Cardiac muscle cell (in vitro differentiated cells and primary cell): ENCODE results near the gene HDAC10. TPM values are rescaled to one million over a fixed set of nuclear protein-coding genes. Genes with fewer than 3 reads are reported as not detected.

Experiments used
- DNase-seq, 2 donors: peaks; one replicate each; pipeline versions ENCODE4 v3.0.0 to v3.0.0-alpha.2; 2010 to 2017; ENCODE audit warnings: low read depth in 1 of 2, low spot score in 1 of 2
- H3K27ac ChIP-seq: fragments of 200-600 bp; sonication (generic); 2 replicates; pipeline ENCODE4 v1.5.1; 2016
- H3K27me3 ChIP-seq: fragments of 200-600 bp; sonication (generic); 2 replicates; pipeline ENCODE4 v1.6.0; 2016; ENCODE audit warnings: control low read depth
- H3K36me3 ChIP-seq: fragments of 200-600 bp; sonication (generic); 2 replicates; pipeline ENCODE4 v1.5.1; 2016; ENCODE audit warnings: control low read depth
- H3K4me1 ChIP-seq: fragments of 200-600 bp; sonication (generic); 2 replicates; pipeline ENCODE4 v1.8.1; 2017; ENCODE audit warnings: low read depth, mild to moderate bottlenecking, mixed run types
- H3K4me3 ChIP-seq: fragments of 200-600 bp; sonication (generic); 2 replicates; pipeline ENCODE4 v1.5.1; 2016; ENCODE audit warnings: mild to moderate bottlenecking
- H3K9me3 ChIP-seq: fragments of 200-600 bp; sonication (generic); 2 replicates; pipeline ENCODE4 v1.5.1; 2017; ENCODE audit warnings: low read depth, mild to moderate bottlenecking, control low read depth
- polyA plus RNA-seq: library from polyadenylated mRNA; unstranded; fragments of >200 nt; fragmentation: Nextera tagmentation; extraction: Ambion mirVana; gene quantifications from 2 replicates; pipeline ENCODE4 v1.2.1, GENCODE V29; 2016
- total RNA-seq: library from RNA; depleted of rRNA; stranded (reverse); fragments of >200 nt; gene quantifications from 2 replicates; pipeline ENCODE4 v1.2.3, GENCODE V29; 2016
- TF ChIP-seq, protein P1 (sequence below): IDR thresholded peaks from 2 replicates; pipeline ENCODE4 v1.5.1; 2012; ENCODE audit warnings: low read depth, mild to moderate bottlenecking, low read length

HDAC10 gene
- total and polyA plus RNA-seq, 2 experiments from 2014 or later, result 19.8 to 57.3 TPM

DNA sequence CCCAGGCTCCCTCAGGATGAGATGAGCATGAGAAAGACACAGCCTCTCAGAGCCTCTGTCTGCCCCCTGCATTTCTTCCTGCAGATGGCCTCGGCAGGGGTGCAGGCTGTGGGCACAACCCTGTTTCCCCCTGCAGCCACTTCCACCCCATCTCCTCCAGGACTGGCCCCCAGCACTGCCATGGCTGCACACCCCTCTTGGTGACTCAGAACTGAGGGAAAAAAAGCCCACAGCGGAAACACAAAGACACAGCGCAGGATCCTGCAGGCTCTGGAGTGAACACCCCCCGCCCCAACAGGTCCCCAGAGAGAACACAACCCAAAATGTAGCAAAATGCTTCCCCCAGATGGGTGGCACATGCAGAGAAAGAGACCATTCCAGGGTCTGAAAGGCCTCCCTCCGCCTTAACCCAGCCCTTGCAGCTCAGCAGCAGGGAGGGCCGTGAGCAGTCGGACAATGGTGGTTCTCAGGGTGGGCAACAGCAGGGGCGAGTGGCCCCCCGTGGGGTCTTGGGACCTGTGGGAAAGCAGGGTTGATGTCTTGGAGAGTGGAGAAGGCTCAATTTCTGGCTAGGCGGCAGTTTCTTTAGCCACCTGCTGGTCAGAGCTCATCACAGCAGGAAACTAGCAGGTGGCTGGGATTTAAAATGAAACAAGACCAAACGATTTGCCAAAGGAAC is 14.2 kb downstream of the HDAC10 start:
- Histone ChIP-seq H3K36me3 (no peaks in the 10 kb centered on the region), H3K4me1 (peaks cover 5% of the 10 kb centered on the region), H3K27me3 (no peaks in the 10 kb centered on the region), H3K4me3 (no peak overlapping the region), H3K9me3 (no peaks in the 10 kb centered on the region), H3K27ac (no peak overlapping the region)
- TF ChIP-seq, protein P1, sequence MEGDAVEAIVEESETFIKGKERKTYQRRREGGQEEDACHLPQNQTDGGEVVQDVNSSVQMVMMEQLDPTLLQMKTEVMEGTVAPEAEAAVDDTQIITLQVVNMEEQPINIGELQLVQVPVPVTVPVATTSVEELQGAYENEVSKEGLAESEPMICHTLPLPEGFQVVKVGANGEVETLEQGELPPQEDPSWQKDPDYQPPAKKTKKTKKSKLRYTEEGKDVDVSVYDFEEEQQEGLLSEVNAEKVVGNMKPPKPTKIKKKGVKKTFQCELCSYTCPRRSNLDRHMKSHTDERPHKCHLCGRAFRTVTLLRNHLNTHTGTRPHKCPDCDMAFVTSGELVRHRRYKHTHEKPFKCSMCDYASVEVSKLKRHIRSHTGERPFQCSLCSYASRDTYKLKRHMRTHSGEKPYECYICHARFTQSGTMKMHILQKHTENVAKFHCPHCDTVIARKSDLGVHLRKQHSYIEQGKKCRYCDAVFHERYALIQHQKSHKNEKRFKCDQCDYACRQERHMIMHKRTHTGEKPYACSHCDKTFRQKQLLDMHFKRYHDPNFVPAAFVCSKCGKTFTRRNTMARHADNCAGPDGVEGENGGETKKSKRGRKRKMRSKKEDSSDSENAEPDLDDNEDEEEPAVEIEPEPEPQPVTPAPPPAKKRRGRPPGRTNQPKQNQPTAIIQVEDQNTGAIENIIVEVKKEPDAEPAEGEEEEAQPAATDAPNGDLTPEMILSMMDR, result peak; percentile 44
- no peak for DNase-seq

DNA sequence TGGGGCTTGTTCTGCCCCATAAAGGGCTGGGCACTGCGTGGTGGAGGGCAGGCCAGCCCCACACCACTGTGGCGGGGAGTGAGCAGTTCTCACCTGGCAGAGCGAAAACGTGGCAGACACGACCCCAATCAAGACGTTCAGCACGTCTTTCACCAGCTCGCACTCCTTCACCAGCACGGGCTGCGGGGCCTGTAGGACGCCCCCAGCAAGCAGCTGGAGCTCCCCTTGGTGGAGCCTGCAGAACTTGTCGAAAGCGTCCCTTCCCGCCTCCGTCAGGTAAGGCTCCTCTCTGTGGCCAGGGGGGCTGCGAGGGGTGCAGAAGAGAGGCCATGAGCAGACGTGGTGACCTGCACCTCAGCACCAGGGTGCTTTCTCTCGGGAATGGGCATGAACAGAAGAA is 17.8 kb downstream of the HDAC10 start:
- Histone ChIP-seq H3K36me3 (no peaks in the 10 kb centered on the region), H3K4me3 (no peak overlapping the region), H3K27me3 (no peaks in the 10 kb centered on the region), H3K9me3 (no peaks in the 10 kb centered on the region), H3K27ac (no peak overlapping the region), H3K4me1 (no peaks in the 10 kb centered on the region)
- DNase-seq, result no peak
- TF ChIP-seq, protein P1, result no peak

DNA sequence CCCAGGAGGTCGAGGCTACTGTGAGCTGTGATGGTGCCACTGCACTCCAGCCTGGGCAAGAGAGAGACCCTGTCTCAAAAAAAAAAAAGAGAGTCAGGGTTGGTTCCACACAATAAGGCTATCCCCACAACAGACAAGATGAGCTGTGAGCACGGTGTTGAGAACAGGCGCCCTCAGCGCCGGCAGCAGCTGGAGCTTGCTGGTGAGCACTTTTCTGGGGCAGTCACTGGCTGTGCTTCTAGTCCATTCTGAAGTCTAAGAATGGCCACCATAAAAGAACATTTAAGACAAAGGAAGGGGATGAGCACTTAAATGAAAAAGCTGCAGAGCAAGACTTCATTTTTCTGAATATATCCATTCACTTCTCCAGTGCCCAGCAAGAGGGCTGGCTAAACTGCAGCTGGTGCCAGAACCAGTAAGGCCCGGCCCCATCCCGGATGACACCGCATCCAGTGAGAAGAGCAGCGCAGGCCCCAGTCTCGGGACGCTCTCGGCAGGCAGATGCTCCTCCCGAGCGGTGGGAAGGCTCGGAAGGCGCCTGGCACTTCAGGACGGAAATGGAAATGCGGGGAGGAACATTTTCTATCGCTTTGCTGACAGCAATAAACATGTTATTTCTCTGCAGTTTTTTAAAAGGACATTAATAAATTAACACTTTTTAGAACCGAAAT is 18.4 kb downstream of the HDAC10 start:
- Histone ChIP-seq H3K36me3 (no peaks in the 10 kb centered on the region), H3K4me3 (no peak overlapping the region), H3K9me3 (no peaks in the 10 kb centered on the region), H3K27me3 (no peaks in the 10 kb centered on the region), H3K27ac (no peak overlapping the region), H3K4me1 (no peaks in the 10 kb centered on the region)
- DNase-seq, result no peak
- TF ChIP-seq, protein P1, result no peak

DNA sequence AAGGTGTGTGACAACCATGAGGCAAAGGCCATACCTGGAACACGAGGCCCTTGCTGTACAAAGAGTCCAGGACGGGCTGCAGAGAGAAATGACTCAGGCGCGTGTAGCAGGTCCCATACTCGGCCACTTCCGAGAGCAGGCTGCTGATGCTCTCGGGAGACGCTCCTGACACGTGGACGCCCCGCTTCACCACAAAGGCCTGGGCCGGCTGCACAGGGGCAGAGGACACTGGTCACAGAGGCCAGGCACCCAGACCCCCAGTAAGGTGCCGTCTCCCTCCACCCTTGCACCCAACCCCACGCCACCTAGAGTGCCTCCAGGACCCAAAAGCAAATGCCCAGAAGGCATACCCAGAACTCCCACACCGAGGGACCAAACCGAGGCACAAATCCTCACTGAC is 21.7 kb downstream of the HDAC10 start:
- no peak overlapping the region for H3K4me3 ChIP-seq
- H3K27ac ChIP-seq, result no peak overlapping the region
- H3K4me1 ChIP-seq, result no peaks in the 10 kb centered on the region
- H3K27me3 ChIP-seq, result no peaks in the 10 kb centered on the region
- H3K36me3 ChIP-seq, result peaks cover under 1% of the 10 kb centered on the region
- DNase-seq, result no peak
- H3K9me3 ChIP-seq, result no peaks in the 10 kb centered on the region
- TF ChIP-seq, protein P1, result no peak

DNA sequence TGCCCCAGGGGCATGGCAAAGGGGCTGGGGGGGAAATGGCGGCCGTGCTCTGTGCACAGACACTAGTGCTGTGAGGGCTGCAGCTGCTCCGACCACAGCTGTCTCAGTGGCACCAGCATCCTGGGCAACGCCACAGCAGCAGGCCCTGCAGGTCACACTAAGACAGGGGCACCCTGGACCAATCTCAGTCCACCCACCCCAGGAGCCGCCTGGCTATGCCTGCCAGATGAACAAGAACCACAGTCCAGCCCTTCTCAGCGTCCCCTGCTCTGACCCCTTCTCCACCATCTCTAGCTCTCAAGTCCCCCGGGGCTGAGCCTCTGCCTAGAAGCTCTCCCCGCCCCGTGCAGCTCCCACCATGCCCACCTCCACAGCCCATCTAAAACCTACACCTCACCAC is 22.7 kb downstream of the HDAC10 start:
- Histone ChIP-seq H3K4me1 (no peaks in the 10 kb centered on the region), H3K4me3 (no peak overlapping the region), H3K36me3 (peaks cover 6% of the 10 kb centered on the region), H3K27ac (no peak overlapping the region), H3K27me3 (no peaks in the 10 kb centered on the region), H3K9me3 (no peaks in the 10 kb centered on the region)
- TF ChIP-seq, protein P1, result no peak
- no peak for DNase-seq
